GM12801 (cell line): Measurements from ENCODE around the gene AMN.

Experiments used
- TF ChIP-seq, protein P1 (sequence below): IDR thresholded peaks from one replicate; pipeline ENCODE4 v1.5.1; 2011; ENCODE audit warnings: control low read depth; ENCODE audit not compliant: insufficient read length; ENCODE audit errors: extremely low read depth

Gene AMN

DNA sequence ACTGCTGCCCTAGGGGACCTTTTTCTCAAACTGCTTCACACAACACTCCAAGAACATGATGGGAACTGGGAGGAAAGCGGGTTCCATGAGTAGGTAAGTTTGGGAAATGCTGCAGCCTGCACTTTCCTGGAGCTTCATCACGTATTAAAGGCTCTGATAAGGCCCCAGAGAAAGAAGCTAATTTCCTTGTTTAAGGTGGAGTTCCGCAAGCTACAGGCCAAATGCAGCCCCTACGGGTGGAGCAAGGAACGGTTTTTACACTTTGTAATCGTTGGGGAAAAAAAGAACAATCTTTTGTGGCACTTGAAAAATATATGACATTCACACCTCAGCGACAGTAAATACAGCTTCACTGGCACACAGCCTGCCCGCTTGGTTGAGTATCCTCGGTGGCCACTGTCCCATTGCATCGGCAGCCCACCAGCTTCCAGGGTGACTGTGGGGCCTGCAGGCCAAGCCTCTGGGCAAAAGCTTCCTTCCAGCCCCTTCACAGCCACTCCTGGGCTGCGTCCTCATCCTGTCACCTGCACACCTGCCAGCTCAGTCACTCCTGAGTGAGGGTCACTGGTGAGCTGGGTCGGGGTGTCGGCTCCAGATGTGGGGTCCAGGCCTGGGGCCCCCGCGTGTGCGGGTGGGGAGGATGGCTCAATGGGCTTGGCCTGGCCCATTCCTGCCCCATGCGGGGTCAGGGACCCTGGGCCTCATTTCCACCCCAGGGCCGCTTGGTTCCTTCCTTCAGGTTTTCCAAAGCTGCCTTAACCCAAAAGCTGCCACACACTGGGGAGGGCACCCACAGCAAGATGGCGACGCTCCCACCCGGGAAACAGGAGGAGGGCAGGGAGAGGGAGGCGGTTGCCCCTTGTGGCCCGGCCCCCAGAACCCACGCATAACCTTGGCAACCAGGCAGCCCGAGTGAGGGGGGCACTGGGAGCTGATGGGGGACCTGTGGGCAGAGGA is 2.4 kb downstream of the AMN start:
- TF ChIP-seq, protein P1, sequence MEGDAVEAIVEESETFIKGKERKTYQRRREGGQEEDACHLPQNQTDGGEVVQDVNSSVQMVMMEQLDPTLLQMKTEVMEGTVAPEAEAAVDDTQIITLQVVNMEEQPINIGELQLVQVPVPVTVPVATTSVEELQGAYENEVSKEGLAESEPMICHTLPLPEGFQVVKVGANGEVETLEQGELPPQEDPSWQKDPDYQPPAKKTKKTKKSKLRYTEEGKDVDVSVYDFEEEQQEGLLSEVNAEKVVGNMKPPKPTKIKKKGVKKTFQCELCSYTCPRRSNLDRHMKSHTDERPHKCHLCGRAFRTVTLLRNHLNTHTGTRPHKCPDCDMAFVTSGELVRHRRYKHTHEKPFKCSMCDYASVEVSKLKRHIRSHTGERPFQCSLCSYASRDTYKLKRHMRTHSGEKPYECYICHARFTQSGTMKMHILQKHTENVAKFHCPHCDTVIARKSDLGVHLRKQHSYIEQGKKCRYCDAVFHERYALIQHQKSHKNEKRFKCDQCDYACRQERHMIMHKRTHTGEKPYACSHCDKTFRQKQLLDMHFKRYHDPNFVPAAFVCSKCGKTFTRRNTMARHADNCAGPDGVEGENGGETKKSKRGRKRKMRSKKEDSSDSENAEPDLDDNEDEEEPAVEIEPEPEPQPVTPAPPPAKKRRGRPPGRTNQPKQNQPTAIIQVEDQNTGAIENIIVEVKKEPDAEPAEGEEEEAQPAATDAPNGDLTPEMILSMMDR, result no peak

DNA sequence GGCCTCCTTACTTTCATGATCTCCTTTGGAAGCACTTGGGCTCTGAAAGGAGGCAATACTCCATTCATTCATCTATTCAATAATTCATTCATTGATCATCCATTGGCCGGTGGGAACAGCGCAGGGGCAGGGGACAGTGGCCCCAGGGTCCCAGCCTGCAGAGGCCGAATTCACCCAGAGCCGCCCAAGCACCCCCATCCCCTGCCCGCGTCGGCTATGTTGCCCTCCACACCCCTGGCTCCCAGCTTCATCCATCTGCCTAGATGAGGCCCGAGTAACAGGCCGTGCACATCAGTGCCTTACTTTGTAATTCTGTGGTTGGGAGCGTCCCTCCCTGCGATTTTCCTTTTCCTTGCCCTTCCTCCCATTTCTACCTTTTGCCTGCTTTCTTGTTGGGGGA is 3.2 kb downstream of the AMN start:
- TF ChIP-seq, protein P1, result no peak

DNA sequence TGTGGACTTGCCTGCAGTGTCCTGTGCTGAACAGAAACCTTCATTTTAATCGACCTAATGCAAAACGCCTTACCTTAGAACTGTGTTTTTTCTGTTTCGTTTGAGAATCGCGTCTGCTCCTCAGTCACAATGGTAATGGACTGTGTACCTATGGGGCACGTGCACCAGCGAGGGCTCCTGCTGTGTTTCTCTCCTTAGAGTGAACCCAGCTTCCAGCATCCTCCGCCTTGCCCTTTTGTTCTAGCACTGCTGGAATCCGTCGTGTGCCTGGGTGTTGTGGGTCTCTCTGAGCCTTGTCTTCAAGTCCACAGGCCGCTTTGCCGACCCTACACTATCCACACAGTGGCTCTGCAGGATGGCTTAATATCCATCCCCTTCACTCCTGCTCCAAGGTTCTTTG is 3.6 kb downstream of the AMN start:
- TF ChIP-seq, protein P1, result no peak

DNA sequence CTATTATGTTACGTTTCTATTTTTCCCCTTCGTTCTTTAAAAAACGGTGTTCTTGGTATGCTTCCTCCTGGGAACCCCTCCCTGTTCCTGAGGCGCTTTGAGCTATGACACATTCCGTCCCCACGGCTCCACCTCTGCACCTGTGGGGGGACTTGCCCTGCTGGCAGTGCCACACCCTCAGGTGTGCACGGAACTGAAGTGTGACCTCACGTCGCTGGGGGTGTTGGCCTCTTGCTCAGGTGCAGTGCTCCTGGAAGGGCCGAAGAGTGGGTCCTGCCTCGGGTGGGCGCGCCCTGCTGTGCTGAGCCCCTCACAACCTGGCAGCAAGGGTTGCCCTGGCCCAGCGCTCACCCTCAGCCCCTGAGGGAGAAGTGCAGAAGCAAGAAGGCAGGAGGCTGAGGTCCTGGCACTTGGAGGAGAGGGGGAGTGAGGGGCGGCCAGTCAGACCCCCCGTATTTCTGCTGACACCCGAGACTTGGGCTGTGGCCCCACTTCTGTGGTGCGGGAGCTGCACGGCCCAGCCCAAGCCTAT is 4.9 kb downstream of the AMN start:
- TF ChIP-seq, protein P1, result no peak

DNA sequence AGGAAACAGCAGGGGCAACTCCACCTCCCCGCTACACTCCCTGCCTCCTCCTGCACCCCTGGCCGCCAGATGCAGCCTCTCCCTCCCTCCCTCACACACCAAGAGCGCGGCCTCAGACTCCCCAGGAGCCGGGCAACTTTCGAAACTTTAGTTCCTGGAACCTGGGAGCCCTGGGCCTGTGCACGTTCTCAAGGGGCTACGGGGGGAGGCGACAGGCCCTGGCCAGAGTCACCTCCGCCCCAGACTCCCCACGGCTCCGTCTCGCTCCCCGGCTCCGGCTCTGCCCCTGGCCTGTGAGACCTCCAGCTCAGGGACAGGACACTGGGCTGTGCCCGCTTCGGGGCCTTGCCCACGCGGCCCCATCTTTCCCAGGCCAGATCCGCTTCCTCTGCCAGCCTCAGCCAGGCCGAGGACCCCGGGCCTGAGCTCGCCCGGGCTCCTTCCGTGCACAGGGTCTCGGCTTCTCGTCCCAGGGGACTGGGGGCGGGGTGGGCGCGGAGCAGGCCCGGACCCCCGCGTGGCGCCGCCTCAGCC is 5.5 kb downstream of the AMN start:
- TF ChIP-seq, protein P1, result no peak

DNA sequence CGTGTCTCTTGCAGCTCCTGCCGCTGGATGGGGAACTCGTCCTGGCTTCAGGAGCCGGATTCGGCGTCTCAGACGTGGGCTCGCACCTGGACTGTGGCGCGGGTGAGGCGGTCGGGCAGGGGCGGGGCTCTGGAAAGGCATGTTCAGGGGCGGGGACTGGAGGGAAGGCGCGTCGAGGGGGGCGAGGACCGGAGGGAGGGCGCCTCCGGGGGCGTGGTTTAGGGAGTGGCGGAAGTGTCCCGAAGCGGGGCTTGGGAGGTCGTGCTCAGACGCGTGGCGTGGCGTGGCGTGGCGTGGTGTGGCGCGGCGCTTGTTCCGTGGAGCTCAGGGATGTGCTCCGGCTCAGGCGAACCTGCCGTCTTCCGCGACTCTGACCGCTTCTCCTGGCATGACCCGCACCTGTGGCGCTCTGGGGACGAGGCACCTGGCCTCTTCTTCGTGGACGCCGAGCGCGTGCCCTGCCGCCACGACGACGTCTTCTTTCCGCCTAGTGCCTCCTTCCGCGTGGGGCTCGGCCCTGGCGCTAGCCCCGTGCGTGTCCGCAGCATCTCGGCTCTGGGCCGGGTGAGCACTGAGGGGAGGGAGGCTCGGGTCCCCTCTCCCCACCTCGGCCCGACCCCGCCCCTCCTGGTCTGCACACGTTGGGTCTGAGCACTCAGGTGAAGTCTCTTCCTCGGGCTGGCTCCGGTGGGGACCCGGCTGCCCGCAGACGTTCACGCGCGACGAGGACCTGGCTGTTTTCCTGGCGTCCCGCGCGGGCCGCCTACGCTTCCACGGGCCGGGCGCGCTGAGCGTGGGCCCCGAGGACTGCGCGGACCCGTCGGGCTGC is 6.2 kb downstream of the AMN start:
- TF ChIP-seq, protein P1, result no peak
